Activated CD8-positive, alpha-beta T cell treated with anti-CD3 and anti-CD28 coated beads, Interleukin-2, amount 10 ng/mL, durations not matched to agents 7 days and 5 days (primary cell): ENCODE measurements around the gene ENPP6. TPM values are rescaled to one million over a fixed set of nuclear protein-coding genes. Genes with fewer than 3 reads are reported as not detected.

Experiments
- ATAC-seq: fragments of 150-1000 bp; cut with Tn5 transposase; one replicate; pipeline ENCODE4 v1.10.0; 2021; ENCODE audit warnings: moderate library complexity
- CTCF ChIA-PET: fragments of 350-600 bp; sonication (Branson Sonifier 250); formaldehyde crosslinking; loops from one replicate; lab custom pipeline; 2021; ENCODE audit warnings: antibody characterized with exemption; lab: Charles Lee
- POLR2A ChIA-PET: fragments of 350-600 bp; sonication (Branson Sonifier 250); formaldehyde crosslinking; loops from one replicate; lab custom pipeline; 2021; ENCODE audit warnings: antibody characterized with exemption; lab: Charles Lee
- DNase-seq: peaks from one replicate; pipeline ENCODE4 v3.0.0-alpha.2; 2020
- H3K27ac Mint-ChIP-seq: one replicate; pipeline ENCODE4 v1.8.0; 2021; ENCODE audit warnings: mild to moderate bottlenecking, mixed read lengths
- H3K27me3 Mint-ChIP-seq: one replicate; pipeline ENCODE4 v1.8.0; 2021; ENCODE audit warnings: low read depth, mixed read lengths
- H3K36me3 Mint-ChIP-seq: one replicate; pipeline ENCODE4 v1.8.0; 2021; ENCODE audit warnings: low read depth, mixed read lengths
- H3K4me1 Mint-ChIP-seq: one replicate; pipeline ENCODE4 v1.8.0; 2021; ENCODE audit warnings: low read depth, mixed read lengths
- H3K4me3 Mint-ChIP-seq: one replicate; pipeline ENCODE4 v1.8.0; 2021; ENCODE audit warnings: mild to moderate bottlenecking, mixed read lengths
- H3K9me3 Mint-ChIP-seq: one replicate; pipeline ENCODE4 v1.8.0; 2022; ENCODE audit warnings: mixed read lengths; ENCODE audit not compliant: insufficient read depth
- total RNA-seq, 2 experiments: library from RNA; stranded (reverse); gene quantifications; one replicate each; pipeline ENCODE4 v1.2.3, GENCODE V29; 2021

The ENPP6 gene
- under 1 TPM; 0.18 to 0.87 TPM for total RNA-seq

DNA sequence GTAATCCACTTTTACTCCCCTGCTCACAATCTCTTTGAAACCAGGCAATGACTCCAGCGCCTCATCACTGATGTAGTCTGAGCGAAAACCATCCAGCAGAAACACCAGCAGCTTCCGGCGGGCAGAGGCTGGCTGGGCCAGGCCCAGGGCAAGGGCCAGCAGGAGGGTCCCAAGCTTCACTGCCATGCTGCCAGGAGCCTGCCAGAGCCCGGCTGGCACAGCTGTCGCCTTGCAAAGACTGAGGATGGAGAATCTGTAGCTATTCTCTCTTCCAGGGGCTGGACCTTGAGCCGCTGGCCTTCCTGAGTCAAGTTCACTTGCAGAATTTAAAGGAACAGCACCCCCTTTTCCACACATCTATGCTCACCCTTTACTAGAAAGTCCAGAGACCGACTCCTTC is at the start of gene ENPP6:
ENPP6 (minus strand) TSS at position 240 of the 400 bp plus-strand sequence; CDS start at position 186, 54 bp downstream.
- no peaks in the 10 kb centered on the region for H3K4me1 Mint-ChIP-seq
- no peak for ATAC-seq
- no peak within 1 kb of the TSS for H3K27ac Mint-ChIP-seq
- H3K4me3 Mint-ChIP-seq: no peak within 1 kb of the TSS
- peaks cover 2% of the 10 kb centered on the region for H3K36me3 Mint-ChIP-seq
- CTCF ChIA-PET: interaction anchor here (1.6 kb wide), 1 partner anchor 12 kb away, joined by 4 read pairs; no protein-coding TSS in a partner anchor
- no peaks in the 10 kb centered on the region for H3K9me3 Mint-ChIP-seq
- DNase-seq: no peak
- POLR2A ChIA-PET: no interaction called here
- H3K27me3 Mint-ChIP-seq: peaks cover 13% of the 10 kb centered on the region

DNA sequence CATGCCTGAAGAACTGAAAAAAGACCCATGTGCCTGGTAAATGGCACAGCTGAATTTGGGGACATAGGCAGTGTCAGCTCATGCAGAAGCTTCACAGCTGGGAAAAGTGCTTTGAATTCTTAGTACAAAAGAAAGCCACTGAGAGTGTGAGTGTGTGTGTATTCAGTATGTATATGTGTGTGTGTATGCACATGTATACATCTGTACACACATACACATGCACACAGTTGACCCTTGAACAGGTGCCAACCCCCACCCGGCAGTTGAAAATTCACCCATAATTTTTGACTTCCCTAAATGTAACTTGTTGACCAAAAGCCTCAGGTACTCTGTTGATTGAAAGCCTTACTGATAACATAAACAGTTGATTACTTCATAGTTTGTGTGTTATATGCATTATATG is 49.5 kb upstream of the ENPP6 start:
- peak overlapping the region; percentile 99 for H3K27ac Mint-ChIP-seq
- no peaks in the 10 kb centered on the region for H3K9me3 Mint-ChIP-seq
- POLR2A ChIA-PET: interaction anchor here (0.6 to 7.1 kb wide), 8 partner anchors 14 to 380 kb away, joined by 3 to 71 read pairs (median 5); partner anchors contain the start of gene IRF2
- peaks cover 66% of the 10 kb centered on the region for H3K4me1 Mint-ChIP-seq
- H3K4me3 Mint-ChIP-seq: peak overlapping the region; percentile 83
- CTCF ChIA-PET: interaction anchor here (0.7 to 10.0 kb wide), 9 partner anchors 15 to 381 kb away, joined by 3 to 191 read pairs (median 10); partner anchors contain the start of genes CASP3, IRF2 and PRIMPOL
- peak; percentile 19 for DNase-seq
- ATAC-seq: no peak
- no peaks in the 10 kb centered on the region for H3K36me3 Mint-ChIP-seq
- no peaks in the 10 kb centered on the region for H3K27me3 Mint-ChIP-seq

DNA sequence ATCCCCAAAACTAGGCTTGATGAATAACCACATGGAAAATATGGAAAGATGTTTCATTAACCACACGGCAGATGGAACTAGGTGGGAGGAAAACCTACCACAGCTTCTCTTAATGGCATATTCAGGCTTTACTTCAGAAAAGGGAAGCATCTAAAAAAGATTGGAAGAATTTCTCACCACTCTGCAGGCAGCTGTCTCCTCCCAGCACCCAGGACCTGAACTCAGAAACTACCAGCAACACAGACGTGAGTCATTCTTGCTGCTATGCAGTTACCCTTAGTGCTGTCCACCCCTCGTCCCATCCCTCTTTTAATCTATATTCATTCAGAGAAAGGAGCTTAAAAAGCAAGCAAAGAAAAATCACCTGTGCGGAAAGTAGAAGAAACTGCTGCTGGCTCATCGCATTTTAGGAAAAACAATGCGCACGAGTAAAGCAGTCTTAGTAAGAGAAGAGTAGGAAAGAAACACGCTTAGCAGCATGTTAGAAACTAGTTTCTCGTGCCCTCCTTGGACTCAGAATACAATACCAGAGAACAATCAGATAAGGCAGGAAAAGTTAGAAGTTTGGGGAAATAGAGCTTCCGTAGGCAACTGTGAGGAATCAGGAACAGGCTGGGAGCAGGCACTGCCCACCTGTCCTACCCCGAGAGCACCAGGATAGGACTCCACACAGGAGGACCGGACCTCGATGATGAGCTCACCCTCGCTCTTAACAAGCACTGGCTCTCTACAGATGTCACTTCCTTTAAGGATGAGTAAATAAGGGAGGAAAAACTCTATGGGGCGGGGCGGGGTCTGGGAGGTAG is 48.1 kb upstream of the ENPP6 start:
- peaks cover 66% of the 10 kb centered on the region for H3K4me1 Mint-ChIP-seq
- POLR2A ChIA-PET: interaction anchor here (0.7 to 7.1 kb wide), 8 partner anchors 16 to 878 kb away, joined by 3 to 71 read pairs (median 10); partner anchors contain the start of genes CASP3, CENPU, IRF2 and PRIMPOL
- no peaks in the 10 kb centered on the region for H3K36me3 Mint-ChIP-seq

DNA sequence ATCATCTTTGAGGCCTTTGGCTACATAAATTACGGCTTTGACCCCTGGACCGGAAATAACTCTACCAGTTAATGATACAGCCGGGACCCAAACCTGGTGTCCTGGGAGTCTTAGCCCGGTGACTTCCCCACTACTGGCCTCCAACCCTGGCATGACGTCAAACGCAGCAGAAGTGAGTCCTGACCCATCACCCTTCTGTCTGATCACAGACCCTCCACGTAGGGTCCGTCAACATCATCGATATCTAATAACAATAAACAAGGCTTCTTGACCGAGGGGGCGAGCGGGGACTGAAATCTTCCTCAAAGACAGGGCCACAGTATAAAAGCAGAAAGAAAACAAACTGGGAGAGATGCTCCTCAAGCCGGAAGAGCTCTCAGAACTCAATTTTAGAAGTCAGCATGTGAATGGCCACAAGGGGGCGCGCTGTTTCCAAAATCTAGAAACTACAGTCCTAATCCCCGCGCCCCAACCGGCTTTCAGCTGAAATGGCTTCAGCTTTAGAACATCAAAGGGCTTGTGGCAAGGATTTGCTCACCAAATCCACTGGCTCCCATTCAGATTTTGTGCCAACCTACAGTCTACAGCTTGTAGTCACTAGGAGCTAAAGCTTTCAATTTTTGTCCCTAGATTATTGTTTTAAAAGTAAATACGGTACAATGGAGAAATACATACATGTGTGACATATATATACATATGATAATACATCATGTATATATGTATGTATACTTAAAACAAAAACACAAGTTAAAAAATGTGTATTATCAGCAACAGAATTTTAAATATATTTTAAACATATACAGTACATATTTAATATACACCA is 46.4 kb upstream of the ENPP6 start:
- ATAC-seq: peak; percentile 64
- ChIA-PET POLR2A (interaction anchor here (0.9 to 7.1 kb wide), 10 partner anchors 18 to 557 kb away, joined by 3 to 55 read pairs (median 6); partner anchors contain the start of genes CASP3, CENPU, IRF2 and PRIMPOL), CTCF (interaction anchor here (0.6 to 10.0 kb wide), 95 partner anchors 9 to 920 kb away, joined by 3 to 191 read pairs (median 5); partner anchors contain the start of genes CASP3, CENPU, IRF2 and PRIMPOL)
- Mint-ChIP-seq H3K27me3 (no peaks in the 10 kb centered on the region), H3K9me3 (no peaks in the 10 kb centered on the region), H3K4me3 (peak overlapping the region; percentile 48), H3K36me3 (no peaks in the 10 kb centered on the region), H3K27ac (peak overlapping the region; percentile 63), H3K4me1 (peaks cover 50% of the 10 kb centered on the region)
- peak; percentile 98 for DNase-seq

More for the DNA sequence above, 48.1 kb upstream of the ENPP6 start:
- Mint-ChIP-seq H3K27me3 (no peaks in the 10 kb centered on the region), H3K9me3 (no peaks in the 10 kb centered on the region), H3K4me3 (peak overlapping the region; percentile 10), H3K27ac (peak overlapping the region; percentile 43)
- CTCF ChIA-PET: interaction anchor here (0.7 to 10.0 kb wide), 21 partner anchors 10 to 468 kb away, joined by 3 to 191 read pairs (median 11); partner anchors contain the start of genes CASP3, CENPU, IRF2 and PRIMPOL
- DNase-seq (peak; percentile 21), ATAC-seq (no peak)

DNA sequence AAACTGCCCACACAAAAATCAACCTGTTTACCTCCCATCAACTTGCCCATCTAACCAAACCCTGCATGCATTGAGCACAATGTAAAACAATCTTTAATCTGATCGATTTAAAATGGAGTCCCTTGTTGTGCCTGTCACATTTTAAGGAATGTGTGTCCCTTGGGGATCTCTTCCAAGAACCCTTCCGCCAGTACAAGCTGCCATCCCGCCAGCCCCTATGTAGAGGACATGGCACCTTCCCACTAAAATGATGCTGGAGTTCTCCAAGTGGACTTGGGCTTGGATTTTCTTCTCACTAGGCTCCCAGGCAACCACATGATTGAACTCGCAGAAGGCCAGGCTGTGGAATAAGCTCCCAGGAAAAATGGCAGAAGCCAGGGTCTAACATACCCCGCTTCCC is 45.8 kb upstream of the ENPP6 start:
- DNase-seq (peak; percentile 18), ATAC-seq (no peak)
- no peaks in the 10 kb centered on the region for H3K27me3 Mint-ChIP-seq
- no peaks in the 10 kb centered on the region for H3K36me3 Mint-ChIP-seq
- no peak overlapping the region for H3K4me3 Mint-ChIP-seq
- peaks cover 43% of the 10 kb centered on the region for H3K4me1 Mint-ChIP-seq
- POLR2A ChIA-PET: interaction anchor here (0.6 to 7.1 kb wide), 10 partner anchors 18 to 470 kb away, joined by 3 to 55 read pairs (median 6); partner anchors contain the start of genes CASP3, CENPU, IRF2 and PRIMPOL
- CTCF ChIA-PET: interaction anchor here (0.7 to 10.0 kb wide), 78 partner anchors 10 to 920 kb away, joined by 3 to 191 read pairs (median 5); partner anchors contain the start of genes CASP3, CENPU, IRF2 and PRIMPOL
- no peak overlapping the region for H3K27ac Mint-ChIP-seq
- H3K9me3 Mint-ChIP-seq: no peaks in the 10 kb centered on the region

DNA sequence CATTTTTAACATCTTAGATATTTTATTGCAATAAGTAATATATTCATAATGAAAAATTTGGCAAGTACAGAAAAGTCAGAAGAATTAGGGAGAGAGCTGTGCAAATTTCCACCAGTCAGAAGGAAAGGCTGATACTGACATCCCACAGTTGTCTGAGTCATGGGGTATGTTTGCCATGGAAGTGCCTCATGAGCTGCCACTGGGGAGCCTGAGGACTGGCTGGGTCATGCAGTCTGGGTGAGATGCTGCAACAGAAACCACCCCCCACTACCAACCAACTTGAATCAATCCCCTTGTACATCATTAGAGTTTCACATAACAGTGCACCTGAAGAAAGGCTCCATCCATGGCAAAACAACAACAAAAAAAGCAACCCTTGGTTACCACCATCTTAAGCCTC is 45.2 kb upstream of the ENPP6 start:
- ATAC-seq: no peak
- peak; percentile 20 for DNase-seq
- Mint-ChIP-seq H3K4me1 (peaks cover 37% of the 10 kb centered on the region), H3K27me3 (no peaks in the 10 kb centered on the region), H3K9me3 (no peaks in the 10 kb centered on the region), H3K27ac (no peak overlapping the region), H3K4me3 (no peak overlapping the region), H3K36me3 (no peaks in the 10 kb centered on the region)
- ChIA-PET CTCF (interaction anchor here (1.0 to 10.0 kb wide), 21 partner anchors 10 to 921 kb away, joined by 3 to 191 read pairs (median 11); partner anchors contain the start of genes CASP3 and PRIMPOL), POLR2A (interaction anchor here (0.6 to 7.1 kb wide), 6 partner anchors 154 to 471 kb away, joined by 3 to 55 read pairs (median 10); partner anchors contain the start of genes CASP3, CENPU, IRF2 and PRIMPOL)

DNA sequence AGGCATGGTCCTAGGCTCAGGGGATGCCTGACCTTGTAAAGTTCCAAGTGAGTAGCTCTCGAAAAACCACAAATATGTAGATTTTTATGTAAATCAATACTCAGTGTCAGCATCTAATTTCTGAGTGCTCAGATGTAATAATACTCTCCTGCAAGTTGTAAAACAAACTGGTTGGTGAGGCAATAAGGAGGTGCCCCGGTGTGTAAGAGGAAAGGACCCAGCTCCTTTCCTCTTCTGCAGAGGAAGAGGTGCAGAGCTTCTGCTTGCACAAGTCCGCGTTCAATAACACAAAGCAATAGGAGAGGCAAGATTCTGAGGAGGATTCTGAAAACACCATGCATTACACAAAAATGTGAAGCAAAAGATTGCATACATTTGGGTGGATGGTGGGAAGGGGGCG is 43.6 kb upstream of the ENPP6 start:
- H3K27ac Mint-ChIP-seq: no peak overlapping the region
- no peaks in the 10 kb centered on the region for H3K9me3 Mint-ChIP-seq
- H3K36me3 Mint-ChIP-seq: no peaks in the 10 kb centered on the region
- H3K27me3 Mint-ChIP-seq: no peaks in the 10 kb centered on the region
- DNase-seq (peak; percentile 13), ATAC-seq (no peak)
- no peak overlapping the region for H3K4me3 Mint-ChIP-seq
- CTCF ChIA-PET: interaction anchor here (0.7 to 2.5 kb wide), 4 partner anchors 10 to 473 kb away, joined by 3 to 13 read pairs (median 4); partner anchors contain the start of gene CENPU
- peaks cover 24% of the 10 kb centered on the region for H3K4me1 Mint-ChIP-seq
- POLR2A ChIA-PET: no interaction called here

DNA sequence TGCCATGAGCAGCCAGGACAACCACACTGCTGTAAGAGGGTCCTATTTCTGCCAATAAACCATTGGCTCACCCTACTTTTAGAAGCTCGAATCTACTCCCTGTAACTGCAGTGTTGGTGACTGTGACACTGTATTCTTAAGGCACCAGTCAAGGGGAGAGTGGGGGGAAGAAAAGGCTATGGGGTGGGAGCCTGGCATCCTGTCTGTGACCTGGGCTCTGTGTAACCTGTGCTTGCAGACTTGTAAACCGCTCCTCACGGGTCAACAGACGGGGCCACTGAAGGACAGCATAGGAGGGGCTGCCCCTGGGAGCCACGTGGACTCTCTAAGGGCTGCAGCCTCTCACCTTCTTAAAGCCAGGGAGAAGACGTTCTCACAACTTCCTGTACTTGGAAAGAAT is 42.2 kb upstream of the ENPP6 start:
- ChIA-PET CTCF (interaction anchor here (0.8 to 2.5 kb wide), 4 partner anchors 8 to 177 kb away, joined by 3 to 13 read pairs (median 4); no protein-coding TSS in a partner anchor), POLR2A (interaction anchor here (0.6 kb wide), 1 partner anchor 607 kb away, joined by 3 read pairs; no protein-coding TSS in a partner anchor)
- ATAC-seq (no peak), DNase-seq (peak; percentile 17)
- Mint-ChIP-seq H3K4me3 (no peak overlapping the region), H3K9me3 (no peaks in the 10 kb centered on the region), H3K27me3 (no peaks in the 10 kb centered on the region), H3K4me1 (peaks cover 10% of the 10 kb centered on the region), H3K27ac (no peak overlapping the region), H3K36me3 (no peaks in the 10 kb centered on the region)

DNA sequence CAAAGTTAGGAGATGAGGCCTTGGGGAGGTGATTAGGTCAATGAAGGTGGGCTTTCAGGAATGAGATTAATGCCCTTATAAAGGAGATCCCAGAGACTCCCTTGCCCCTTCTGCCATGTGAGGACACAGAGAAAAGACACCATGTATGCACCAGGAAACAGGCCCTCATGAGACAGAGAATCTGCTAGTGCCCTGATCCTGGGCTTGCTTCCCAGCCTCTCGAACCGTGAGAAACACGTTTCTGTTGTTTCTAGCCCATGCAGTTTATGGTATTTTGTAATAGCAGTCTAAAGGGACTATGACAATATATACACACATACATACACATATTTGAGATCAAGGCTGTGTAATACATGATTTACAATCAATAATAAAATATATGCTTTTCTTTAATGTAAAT is 41.4 kb upstream of the ENPP6 start:
- POLR2A ChIA-PET: interaction anchor here (0.6 kb wide), 1 partner anchor 607 kb away, joined by 3 read pairs; no protein-coding TSS in a partner anchor
- Mint-ChIP-seq H3K4me1 (peaks cover 7% of the 10 kb centered on the region), H3K4me3 (no peak overlapping the region), H3K9me3 (no peaks in the 10 kb centered on the region), H3K27ac (no peak overlapping the region), H3K36me3 (no peaks in the 10 kb centered on the region), H3K27me3 (no peaks in the 10 kb centered on the region)
- no peak for ATAC-seq
- no peak for DNase-seq
- CTCF ChIA-PET: interaction anchor here (0.8 to 1.2 kb wide), 2 partner anchors 10 to 178 kb away, joined by 3 read pairs; no protein-coding TSS in a partner anchor

DNA sequence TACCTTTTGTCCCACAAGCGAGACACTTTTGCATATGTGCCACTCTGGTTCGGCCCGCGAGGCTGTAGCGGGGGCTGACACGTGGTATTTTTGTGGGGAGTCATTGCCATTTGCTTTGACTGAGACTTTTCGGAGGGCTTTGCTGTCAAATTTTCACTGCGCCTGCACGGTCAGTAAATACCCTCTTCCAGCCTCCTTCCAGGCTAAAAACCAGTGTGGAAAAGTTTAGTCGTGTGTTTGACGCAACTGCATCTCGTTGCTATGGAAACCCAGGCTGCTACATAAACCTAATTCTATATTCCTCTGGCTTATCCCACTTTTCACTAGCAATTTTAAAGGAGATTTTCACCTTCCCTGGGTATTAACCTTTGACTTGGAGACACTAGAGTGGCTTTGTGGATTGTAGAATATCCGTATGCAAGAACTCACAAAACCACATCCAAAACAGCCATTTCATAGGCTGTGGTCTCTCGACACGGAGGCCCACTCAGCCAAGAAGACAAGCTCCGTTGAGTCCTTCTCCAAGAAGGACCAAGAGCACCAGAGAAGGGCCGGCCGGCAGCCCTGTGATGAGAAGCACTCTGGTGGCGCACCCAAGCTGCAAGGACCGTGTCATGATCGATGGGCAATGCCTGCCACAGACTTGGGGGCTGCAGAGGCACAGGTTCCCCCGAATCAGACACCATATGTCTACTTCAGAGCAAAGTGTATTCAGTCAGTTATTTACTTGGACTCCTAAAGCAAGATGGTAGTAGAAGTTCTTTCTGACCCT is 38.4 kb upstream of the ENPP6 start:
- H3K27me3 Mint-ChIP-seq: no peaks in the 10 kb centered on the region

More for the DNA sequence above, 38.4 kb upstream of the ENPP6 start:
- Mint-ChIP-seq H3K4me1 (peaks cover 4% of the 10 kb centered on the region), H3K36me3 (no peaks in the 10 kb centered on the region), H3K4me3 (no peak overlapping the region), H3K9me3 (no peaks in the 10 kb centered on the region), H3K27ac (no peak overlapping the region)
- CTCF ChIA-PET: no interaction called here
- ATAC-seq: no peak
- POLR2A ChIA-PET: no interaction called here
- peak; percentile 16 for DNase-seq
